Upper lobe of left lung (tissue), 6 donors: ENCODE measurements around the gene STK35. TPM values are rescaled to one million over a fixed set of nuclear protein-coding genes. Genes with fewer than 3 reads are reported as not detected.

Experiments
- ATAC-seq, 2 donors: fragments of 200-7000 bp; cut with Tn5 transposase; one replicate each; pipeline ENCODE4 v1.9.1; 2022; ENCODE audit warnings: mild to moderate bottlenecking in 2 of 2, moderate library complexity in 2 of 2; ENCODE audit not compliant: low FRiP score in 2 of 2
- DNase-seq, 2 donors: peaks; one replicate each; pipeline ENCODE4 v3.0.0-alpha.2; 2019 to 2020
- H3K27ac ChIP-seq, 4 donors: fragments of 200-600 bp; sonication (generic); one replicate each; pipeline ENCODE4 v1.5.1; 2016 to 2019
- H3K27me3 ChIP-seq, 4 donors: fragments of 200-600 bp; sonication (generic); one replicate each; pipeline ENCODE4 v1.5.1; 2017 to 2019
- H3K36me3 ChIP-seq, 4 donors: fragments of 200-600 bp; sonication (generic); one replicate each; pipeline ENCODE4 v1.5.1; 2016 to 2019
- H3K4me1 ChIP-seq, 4 donors: fragments of 200-600 bp; sonication (generic); one replicate each; pipeline ENCODE4 v1.5.1; 2018 to 2019
- H3K4me3 ChIP-seq, 4 donors: fragments of 200-600 bp; sonication (generic); one replicate each; pipeline ENCODE4 v1.5.1; 2017 to 2019; ENCODE audit warnings: mild to moderate bottlenecking in 2 of 4, moderate library complexity in 1 of 4
- H3K9me3 ChIP-seq, 4 donors: fragments of 200-600 bp; sonication (generic); one replicate each; pipeline ENCODE4 v1.5.1; 2018 to 2019
- EP300 ChIP-seq, 4 donors: sonication (generic); formaldehyde crosslinking; IDR thresholded peaks; one replicate each; pipeline ENCODE4 v1.5.1; 2017; ENCODE audit warnings: antibody characterized with exemption in 4 of 4, control low read depth in 2 of 4
- POLR2A ChIP-seq, 4 donors: fragments of 450-650 bp; IDR thresholded peaks; one replicate each; pipeline ENCODE4 v1.5.1; 2016 to 2017; ENCODE audit warnings: antibody characterized with exemption in 4 of 4, mild to moderate bottlenecking in 2 of 4
- POLR2AphosphoS5 ChIP-seq, 2 donors: sonication (generic); formaldehyde crosslinking; IDR thresholded peaks; one replicate each; pipeline ENCODE4 v1.5.1; 2017; ENCODE audit warnings: antibody characterized with exemption in 2 of 2
- WGBS, 2 donors: methylation state at CpG; one replicate each; pipeline ENCODE4 v1.1.5; 2017 to 2018; 5-methylcytosine and 5-hydroxymethylcytosine counted together
- total RNA-seq, 6 donors: library from RNA; depleted of rRNA in 4 of 6; stranded (reverse); fragments of >200 nt in 4 of 6; gene quantifications; one replicate each; pipeline versions ENCODE4 v1.1.0 to v1.2.1, GENCODE V29; 2016 to 2021
- TF ChIP-seq, protein P1 (sequence below), 6 experiments: fragments of 450-650 bp in 4 of 6; fragments of 200-600 bp in 2 of 6; sonication (generic) in 2 of 6; IDR thresholded peaks; one replicate each; pipeline ENCODE4 v1.5.1; 2016 to 2019; ENCODE audit warnings: antibody characterized with exemption in 6 of 6
- donor health status: DM: no; HTN: no; CAD: no; lungs with moderate emphysema.
- donor health status: DM: no; HTN: yes; CAD: no; lungs with severe emphysema.

STK35 gene
- total RNA-seq, 6 donors from 2014 or later: 14.4 to 36.0 (median 22.5) TPM

DNA sequence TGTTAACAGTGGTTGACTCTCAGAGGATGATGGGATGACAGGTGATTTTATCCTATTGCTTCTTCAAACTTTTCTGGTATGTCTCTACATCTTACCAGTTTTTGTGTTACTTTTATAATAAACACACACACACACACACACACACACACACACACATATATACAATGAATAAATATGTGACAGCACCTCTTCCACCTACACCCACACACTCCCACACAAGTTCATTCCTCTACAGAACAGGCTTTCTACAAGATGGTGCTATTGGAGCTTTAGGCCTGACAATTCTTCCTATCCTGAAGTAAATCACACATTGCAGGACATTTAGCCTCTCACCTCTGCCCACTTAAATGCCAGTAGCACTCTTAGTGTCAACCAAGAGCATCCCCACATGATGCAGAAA is 46.7 kb upstream of the STK35 start:
- H3K9me3 ChIP-seq: peaks cover 5 to 18% (median 12%) of the 10 kb centered on the region in 4 donors
- no peaks in the 10 kb centered on the region for H3K27me3 ChIP-seq

DNA sequence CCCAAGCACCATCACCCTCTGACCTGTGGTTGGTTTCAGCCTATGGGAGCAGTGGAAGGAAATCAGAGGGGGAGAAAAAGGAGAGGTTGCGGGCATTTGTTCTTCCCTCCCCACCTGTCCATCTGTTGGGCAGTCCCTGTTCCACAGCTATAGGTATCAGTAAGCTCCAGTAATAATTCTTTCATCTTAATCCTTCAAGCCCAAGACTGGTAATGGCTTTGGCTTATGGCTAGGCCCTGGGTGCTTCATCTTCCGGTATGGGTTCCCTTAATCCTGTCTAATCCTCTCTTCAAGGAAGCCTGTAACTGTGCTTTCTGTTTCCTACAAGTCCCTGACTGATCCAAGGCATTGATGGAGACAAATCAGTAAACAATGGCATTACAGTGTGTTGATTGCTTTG is 42.2 kb upstream of the STK35 start:
- Histone ChIP-seq H3K27me3 (no peaks in the 10 kb centered on the region), H3K4me3 (no peak overlapping the region), H3K27ac (no peak overlapping the region), H3K9me3 (peaks cover 0 to 6% (median 1%) of the 10 kb centered on the region in 4 donors), H3K36me3 (no peaks in the 10 kb centered on the region), H3K4me1 (no peaks in the 10 kb centered on the region)
- TF ChIP-seq, protein P1, sequence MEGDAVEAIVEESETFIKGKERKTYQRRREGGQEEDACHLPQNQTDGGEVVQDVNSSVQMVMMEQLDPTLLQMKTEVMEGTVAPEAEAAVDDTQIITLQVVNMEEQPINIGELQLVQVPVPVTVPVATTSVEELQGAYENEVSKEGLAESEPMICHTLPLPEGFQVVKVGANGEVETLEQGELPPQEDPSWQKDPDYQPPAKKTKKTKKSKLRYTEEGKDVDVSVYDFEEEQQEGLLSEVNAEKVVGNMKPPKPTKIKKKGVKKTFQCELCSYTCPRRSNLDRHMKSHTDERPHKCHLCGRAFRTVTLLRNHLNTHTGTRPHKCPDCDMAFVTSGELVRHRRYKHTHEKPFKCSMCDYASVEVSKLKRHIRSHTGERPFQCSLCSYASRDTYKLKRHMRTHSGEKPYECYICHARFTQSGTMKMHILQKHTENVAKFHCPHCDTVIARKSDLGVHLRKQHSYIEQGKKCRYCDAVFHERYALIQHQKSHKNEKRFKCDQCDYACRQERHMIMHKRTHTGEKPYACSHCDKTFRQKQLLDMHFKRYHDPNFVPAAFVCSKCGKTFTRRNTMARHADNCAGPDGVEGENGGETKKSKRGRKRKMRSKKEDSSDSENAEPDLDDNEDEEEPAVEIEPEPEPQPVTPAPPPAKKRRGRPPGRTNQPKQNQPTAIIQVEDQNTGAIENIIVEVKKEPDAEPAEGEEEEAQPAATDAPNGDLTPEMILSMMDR (IDR thresholded peaks at IDR 0.05): no peak
- TF ChIP-seq POLR2AphosphoS5 (IDR thresholded peaks at IDR 0.05): no peak
- no peak for TF ChIP-seq POLR2A (IDR thresholded peaks at IDR 0.05)
- TF ChIP-seq EP300 (IDR thresholded peaks at IDR 0.05): no peak
- no peak for DNase-seq
- no peak for ATAC-seq
- WGBS, 2 donors: 76 to 97% methylated on average over 2 of the region's 2 CpGs

More for the DNA sequence above, 46.7 kb upstream of the STK35 start:
- Histone ChIP-seq H3K4me1 (no peaks in the 10 kb centered on the region), H3K4me3 (no peak overlapping the region), H3K36me3 (no peaks in the 10 kb centered on the region), H3K27ac (no peak overlapping the region)
- DNase-seq: no peak
- TF ChIP-seq EP300 (IDR thresholded peaks at IDR 0.05): no peak
- no peak for TF ChIP-seq POLR2A (IDR thresholded peaks at IDR 0.05)
- TF ChIP-seq POLR2AphosphoS5 (IDR thresholded peaks at IDR 0.05): no peak
- TF ChIP-seq, protein P1 (IDR thresholded peaks at IDR 0.05): no peak
- ATAC-seq: no peak

DNA sequence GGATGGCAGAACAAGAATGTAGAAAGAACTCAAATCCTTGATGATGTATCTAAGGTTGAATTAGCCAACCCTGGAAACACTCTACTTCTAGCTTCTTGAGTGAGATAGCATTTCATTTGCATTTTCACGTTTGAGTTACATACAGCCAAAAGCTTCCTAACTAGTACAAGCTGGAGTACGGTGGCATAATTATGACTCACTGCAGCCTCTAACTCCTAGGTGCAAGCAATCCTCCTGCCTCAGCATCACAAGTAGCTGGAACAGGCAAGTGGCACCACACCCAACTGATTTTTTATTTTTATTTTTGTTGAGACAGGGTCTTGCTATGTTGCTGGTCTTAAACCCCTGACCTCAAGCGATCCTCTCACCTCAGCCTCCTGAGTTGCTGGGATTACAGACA is 36.5 kb upstream of the STK35 start:
- 59 to 71% methylated on average over 3 of the region's 3 CpGs for WGBS, 2 donors
- no peak for TF ChIP-seq POLR2A (IDR thresholded peaks at IDR 0.05)
- no peak for TF ChIP-seq POLR2AphosphoS5 (IDR thresholded peaks at IDR 0.05)
- no peak for TF ChIP-seq EP300 (IDR thresholded peaks at IDR 0.05)
- TF ChIP-seq, protein P1 (IDR thresholded peaks at IDR 0.05): no peak
- H3K36me3 ChIP-seq: no peaks in the 10 kb centered on the region
- H3K4me1 ChIP-seq: no peaks in the 10 kb centered on the region
- DNase-seq: no peak
- no peaks in the 10 kb centered on the region for H3K9me3 ChIP-seq
- no peak overlapping the region for H3K27ac ChIP-seq
- no peak overlapping the region for H3K4me3 ChIP-seq
- no peaks in the 10 kb centered on the region for H3K27me3 ChIP-seq
- no peak for ATAC-seq

DNA sequence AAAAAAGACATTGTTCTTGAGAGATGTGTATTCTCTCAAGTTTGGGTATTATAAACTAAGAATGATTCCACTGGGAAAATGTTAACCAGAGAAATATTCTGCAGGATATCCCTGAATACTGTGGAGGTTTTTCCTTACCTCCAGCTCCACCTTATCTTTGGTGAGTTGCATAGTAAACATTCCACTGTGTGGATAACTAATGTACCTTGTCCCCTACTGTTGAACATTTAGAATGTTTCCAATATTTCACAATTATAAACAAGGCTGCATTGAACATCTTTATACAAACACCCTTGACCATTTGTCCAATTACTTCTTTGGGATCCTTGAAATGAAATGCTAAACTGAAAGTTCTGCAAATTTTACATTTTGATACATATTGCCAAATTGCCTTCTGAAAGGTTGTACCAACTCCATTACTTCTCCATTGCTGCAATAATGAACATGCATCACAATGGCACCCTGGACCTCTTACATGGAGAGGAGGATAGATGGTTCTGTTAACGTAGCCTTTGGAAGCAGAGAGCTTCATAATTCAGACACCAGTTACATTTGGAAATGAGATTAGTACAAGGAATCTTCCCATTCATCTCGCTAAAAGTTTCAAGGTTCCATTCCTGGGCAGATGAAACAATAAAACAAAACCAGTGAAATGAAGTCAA is 35.0 kb upstream of the STK35 start:
- no peak for DNase-seq
- Histone ChIP-seq H3K36me3 (no peaks in the 10 kb centered on the region), H3K27ac (no peak overlapping the region), H3K4me3 (no peak overlapping the region), H3K27me3 (peaks cover 0 to 2% (median 0%) of the 10 kb centered on the region in 4 donors), H3K9me3 (no peaks in the 10 kb centered on the region), H3K4me1 (no peaks in the 10 kb centered on the region)
- TF ChIP-seq POLR2AphosphoS5 (IDR thresholded peaks at IDR 0.05): no peak
- no peak for TF ChIP-seq EP300 (IDR thresholded peaks at IDR 0.05)
- TF ChIP-seq, protein P1 (IDR thresholded peaks at IDR 0.05): no peak
- TF ChIP-seq POLR2A (IDR thresholded peaks at IDR 0.05): no peak
- ATAC-seq: no peak
- WGBS, 2 donors: 80 to 83% methylated on average over 2 of the region's 2 CpGs
